GM19463 (cell line): ENCODE data around the gene GON4L.
"Not testable (repeated sequence)": the region's sequence is repeated elsewhere in the genome, so short reads cannot be mapped to it uniquely, and the experiment has no call there.

Source experiments
- ATAC-seq: cut with Tn5 transposase; IDR thresholded peaks from one replicate; pipeline ENCODE4 v1.9.1; 2021; ENCODE audit warnings: mild to moderate bottlenecking, moderate library complexity; ENCODE audit not compliant: unreplicated experiment

Gene GON4L

GRCh38 chr1:155833665-155834295 lies 23.2 kb downstream of the GON4L start:
- ATAC-seq = no peak

GRCh38 chr1:155831279-155831976 lies 25.6 kb downstream of the GON4L start:
- no peak for ATAC-seq

DNA sequence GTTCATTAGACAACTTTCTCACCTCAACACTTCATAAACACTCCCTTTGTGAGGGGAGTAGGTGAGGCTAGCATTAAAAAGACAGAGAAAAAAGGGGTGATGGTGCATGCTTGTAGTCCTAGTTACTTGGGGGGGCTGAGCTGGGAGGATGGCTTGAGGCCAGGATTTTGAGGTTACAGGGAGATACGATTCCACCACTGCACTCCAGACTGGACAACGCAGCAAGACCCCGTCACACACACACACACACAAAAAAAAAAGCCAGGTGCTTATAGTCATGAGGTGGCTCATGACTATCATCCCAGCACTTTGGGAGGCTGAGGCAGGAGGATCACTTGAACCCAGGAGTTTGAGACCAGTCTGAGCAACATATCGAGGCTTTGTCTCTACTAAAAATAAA lies 29.6 kb downstream of the GON4L start:
- ATAC-seq = no peak

DNA sequence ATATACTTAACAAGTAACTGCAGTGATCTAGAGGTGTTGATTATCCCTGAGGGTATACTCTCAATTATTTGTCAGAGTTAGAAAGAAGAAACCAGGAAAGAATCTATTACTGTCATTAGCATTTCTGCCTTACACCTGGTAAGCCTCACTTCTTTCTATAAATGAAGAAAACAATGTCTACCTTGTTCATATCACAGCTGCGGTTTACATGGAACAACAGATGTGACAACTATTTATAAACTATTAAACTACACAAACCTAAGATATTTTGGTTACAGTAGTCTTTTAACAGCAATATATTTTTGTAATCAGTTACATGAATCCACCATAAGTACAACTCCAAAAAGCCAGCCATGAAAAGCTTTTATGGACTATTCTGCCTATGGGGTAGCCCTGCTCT lies 40.7 kb downstream of the GON4L start:
- no peak for ATAC-seq

DNA sequence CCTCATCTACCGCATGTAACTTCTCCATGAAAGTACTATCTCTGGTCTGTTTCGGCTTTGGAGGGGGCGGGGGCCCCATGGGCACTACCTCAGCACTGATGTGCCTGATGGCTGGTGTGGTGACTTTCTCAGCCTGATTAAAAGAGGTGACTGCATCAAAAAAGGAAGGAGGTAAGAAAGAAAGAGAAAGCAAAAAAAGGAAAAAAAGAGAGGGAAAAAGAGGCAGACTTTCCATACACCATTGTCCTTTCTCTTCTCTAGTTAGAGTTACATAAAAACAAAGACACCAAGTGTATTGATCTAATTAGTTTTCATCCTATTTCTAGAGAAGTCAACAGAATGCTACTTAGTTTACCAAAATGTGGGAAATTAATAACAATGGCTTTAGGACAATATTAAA lies 43.3 kb downstream of the GON4L start:
- no peak for ATAC-seq

DNA sequence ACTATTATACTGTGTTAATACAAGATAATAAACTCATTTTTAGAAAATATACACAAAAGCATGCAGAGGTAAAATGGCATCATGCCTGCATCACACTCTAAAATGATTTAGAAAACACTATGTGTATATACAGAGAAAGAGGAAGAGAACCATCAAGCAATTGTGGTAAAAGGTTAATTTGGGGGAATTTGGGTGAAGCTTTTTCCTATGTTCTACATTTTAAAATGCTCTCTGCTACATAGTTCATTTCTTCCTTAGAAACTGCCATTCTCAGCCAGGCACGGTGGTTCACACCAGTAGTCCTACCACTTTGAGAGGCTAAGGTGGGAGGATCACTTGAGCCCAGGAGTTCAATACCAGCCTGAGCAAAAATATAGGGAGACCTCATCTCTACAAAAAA lies 44.1 kb downstream of the GON4L start:
- no peak for ATAC-seq

DNA sequence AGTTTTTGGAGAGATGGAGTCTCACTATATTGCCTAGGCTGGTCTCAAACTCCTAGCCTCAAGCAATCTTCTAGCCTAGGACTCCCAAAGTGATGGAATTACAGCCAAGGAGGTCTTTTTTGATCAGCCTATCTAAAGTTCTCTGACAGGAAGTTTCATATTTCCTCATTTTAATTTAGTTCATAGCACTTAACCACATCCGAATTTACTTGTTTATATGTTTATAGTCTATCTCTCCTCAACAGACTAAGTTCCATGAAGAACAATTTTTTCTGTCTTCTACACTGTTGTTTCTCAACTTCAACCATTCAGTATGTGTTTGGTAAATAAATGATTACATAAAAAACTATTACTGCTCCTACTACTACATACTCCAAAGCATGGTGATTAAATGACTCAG lies 47.9 kb downstream of the GON4L start:
- ATAC-seq = no peak

- ATAC-seq = no peak
These were observed 55.9 kb downstream of the GON4L start for GRCh38 chr1:155801149-155801548.

GRCh38 chr1:155795618-155796017 lies 61.4 kb downstream of the GON4L start:
- not testable (repeated sequence) for ATAC-seq

DNA sequence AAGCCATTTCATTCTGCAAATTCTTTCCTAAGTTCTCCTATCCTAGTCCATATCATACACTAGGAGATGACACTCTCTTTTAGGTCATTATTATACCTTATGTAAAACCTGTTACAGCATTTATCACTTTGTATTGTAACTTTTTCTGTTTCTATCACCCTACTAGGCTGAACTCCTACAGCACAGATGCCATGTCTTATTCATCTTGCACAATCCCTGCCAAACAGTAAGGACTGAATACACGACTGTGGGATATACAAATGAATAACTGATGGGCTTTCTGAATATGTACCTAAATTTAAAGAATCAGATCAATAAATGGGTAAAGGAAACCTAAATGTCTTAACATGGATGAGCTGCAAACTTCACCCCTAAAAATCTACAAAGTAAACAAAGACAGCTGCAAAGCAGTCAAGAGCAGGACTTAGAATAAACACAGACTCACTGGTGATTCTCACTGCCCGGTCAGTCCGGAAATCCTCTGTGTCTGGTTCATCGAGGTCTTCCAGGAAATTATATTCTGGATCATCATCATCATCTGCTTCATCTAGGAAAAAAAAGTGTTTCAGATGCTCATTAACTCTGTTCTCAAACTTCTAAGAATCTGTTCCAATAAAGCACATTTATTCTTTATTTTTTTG lies 62.3 kb downstream of the GON4L start:
- ATAC-seq = no peak

GRCh38 chr1:155793213-155793612 lies 63.8 kb downstream of the GON4L start:
- ATAC-seq = no peak

- no peak for ATAC-seq
These were observed 79.4 kb downstream of the GON4L start for GRCh38 chr1:155777582-155777981.

GRCh38 chr1:155776414-155776813 lies 80.6 kb downstream of the GON4L start:
- ATAC-seq = no peak

DNA sequence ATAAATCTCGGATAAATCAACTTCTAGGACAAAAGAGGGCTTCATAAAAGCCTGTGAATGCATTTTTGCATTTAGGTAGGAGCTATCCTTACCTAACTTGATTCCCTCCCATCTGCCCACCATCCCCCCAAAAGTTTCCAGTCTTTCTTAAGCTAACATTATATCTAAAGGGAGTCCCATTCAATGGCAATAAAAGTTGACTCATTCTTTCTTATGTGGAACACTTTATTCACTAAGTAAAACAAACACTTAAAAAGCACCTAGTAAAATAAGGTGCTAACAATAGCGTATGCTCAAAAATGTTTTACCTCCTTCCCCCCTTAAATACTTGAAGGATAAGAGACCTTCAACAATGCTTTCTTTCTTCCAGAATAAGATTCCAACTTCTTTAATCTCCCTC lies 83.8 kb downstream of the GON4L start:
- no peak for ATAC-seq

GRCh38 chr1:155769257-155769656 lies 87.8 kb downstream of the GON4L start:
- no peak for ATAC-seq

DNA sequence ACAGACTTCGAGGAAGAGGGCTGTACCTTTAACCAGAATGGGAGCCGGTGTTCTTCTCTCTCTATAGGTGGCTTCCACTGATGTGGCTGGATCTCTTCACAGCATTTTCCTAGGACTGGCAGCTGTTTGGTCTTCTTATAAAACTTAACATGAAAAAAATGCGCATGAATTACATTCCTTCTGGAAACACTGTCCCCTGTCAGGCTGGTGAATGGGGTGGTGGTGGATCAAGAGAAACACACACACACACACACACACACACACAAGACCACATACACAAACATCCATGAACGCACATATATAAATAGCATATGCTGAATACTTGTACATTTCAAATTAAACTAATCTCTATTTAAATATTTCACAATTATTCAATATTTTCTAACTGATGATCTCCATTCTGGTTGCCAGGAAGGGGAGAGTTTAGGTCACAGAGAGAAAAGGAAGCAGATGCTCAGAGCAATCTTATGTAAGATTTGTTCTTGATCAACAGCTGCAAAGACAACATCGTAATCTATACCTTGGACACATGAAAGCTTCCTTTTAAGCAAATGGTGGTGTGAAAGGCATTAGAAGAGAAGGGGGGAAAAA lies 89.5 kb downstream of the GON4L start:
- not testable (repeated sequence) for ATAC-seq

GRCh38 chr1:155763989-155764388 lies 93.0 kb downstream of the GON4L start:
- ATAC-seq = not testable (repeated sequence)

GRCh38 chr1:155763090-155763815 lies 93.8 kb downstream of the GON4L start:
- not testable (repeated sequence) for ATAC-seq

GRCh38 chr1:155761736-155762405 lies 95.1 kb downstream of the GON4L start:
- ATAC-seq = no peak

GRCh38 chr1:155760751-155761475 lies 96.1 kb downstream of the GON4L start:
- no peak for ATAC-seq
